ENCODE data around the gene SH3PXD2A. TPM values are rescaled to one million over a fixed set of nuclear protein-coding genes. Genes with fewer than 3 reads are reported as not detected.

Gene SH3PXD2A
- total RNA-seq, 1 experiment from 2014 or later, result 4.5 TPM

GRCh38 chr10:103828587-103829197, 26.7 kb downstream of the SH3PXD2A start:
- Mint-ChIP-seq H3K9me3 (peaks cover 3 to 7% of the 10 kb centered on the region in 2 experiments), H3K4me3 (no peak overlapping the region), H3K36me3 (ENCODE audit: insufficient read depth in 1 of 3, low read depth in 3 of 3) (no peaks in the 10 kb centered on the region), H3K27ac (no peak overlapping the region), H3K4me1 (peaks cover 33 to 42% of the 10 kb centered on the region in 2 experiments), H3K27me3 (ENCODE audit: low read depth) (0 out of 2 replicates have a peak, but pooled peaks cover 2% of the 10 kb centered on the region)
- no peak overlapping the region for H4K91ac ChIP-seq (ENCODE audit: insufficient read length, low read depth, low read length)
- no peak overlapping the region for H3K14ac ChIP-seq (ENCODE audit: insufficient read depth, low read length)
- H3K27ac ChIP-seq (ENCODE audit: insufficient read length, low read depth, low read length), result no peak overlapping the region
- no peaks in the 10 kb centered on the region for H3K23me2 ChIP-seq (ENCODE audit: insufficient read length, low read depth, low read length, poor library complexity, severe bottlenecking)
- DNase-seq, result no peak
- TF ChIP-seq CTCF (conservative IDR thresholded peaks at IDR 0.05), result no peak
- no peak overlapping the region for H3K56ac ChIP-seq (ENCODE audit: insufficient read length, low read depth, low read length)
- H2AK5ac ChIP-seq (ENCODE audit: insufficient read length, low read length), result no peak overlapping the region
- H3K18ac ChIP-seq (ENCODE audit: insufficient read length, low read depth, low read length), result no peak overlapping the region
- H3K9ac ChIP-seq (ENCODE audit: extremely low read depth, insufficient read length, low read length), result no peak overlapping the region
- no peak overlapping the region for H3K4ac ChIP-seq (ENCODE audit: low read depth, low read length)
- H3K9me3 ChIP-seq (ENCODE audit: control insufficient read depth, low read depth, low read length), result no peaks in the 10 kb centered on the region
- no peak overlapping the region for H2BK20ac ChIP-seq (ENCODE audit: low read depth, low read length, poor library complexity, severe bottlenecking)
- H3K4me2 ChIP-seq (ENCODE audit: insufficient read depth, insufficient read length, low read length), result no peak overlapping the region
- H3K79me2 ChIP-seq (ENCODE audit: insufficient read depth, low read length), result no peaks in the 10 kb centered on the region
- no peak overlapping the region for H2BK15ac ChIP-seq (ENCODE audit: low read depth, low read length)
- H3K23ac ChIP-seq (ENCODE audit: insufficient read length, low read depth, low read length), result no peak overlapping the region
- no peak overlapping the region for H2BK5ac ChIP-seq (ENCODE audit: insufficient read length, low read length)
- H2AFZ ChIP-seq (ENCODE audit: low read length), result no peak overlapping the region
- H2BK12ac ChIP-seq (ENCODE audit: insufficient read length, low read depth, low read length), result no peak overlapping the region
- H3K4me1 ChIP-seq (ENCODE audit: insufficient read depth, low read length), result peaks cover 3% of the 10 kb centered on the region; the same call in 1 of the 2 replicates
- no peak overlapping the region for H4K5ac ChIP-seq (ENCODE audit: insufficient read length, low read depth, low read length)
- no peaks in the 10 kb centered on the region for H3K27me3 ChIP-seq (ENCODE audit: insufficient read depth, low read length)
- no peaks in the 10 kb centered on the region for H3K79me1 ChIP-seq (ENCODE audit: insufficient read depth, low read depth, low read length, poor library complexity, severe bottlenecking)
- H4K8ac ChIP-seq (replicated peaks; ENCODE audit: insufficient read length, low read depth, low read length), result no peak overlapping the region
- no peak overlapping the region for H2BK120ac ChIP-seq (ENCODE audit: low read depth, low read length, poor library complexity, severe bottlenecking)
- no CpG with 5 or more reads among the region's 7 CpGs for WGBS (ENCODE audit: extremely low coverage, insufficient read length, low lambda C conversion rate)
- no peaks in the 10 kb centered on the region for H4K20me1 ChIP-seq (ENCODE audit: control insufficient read depth, insufficient read depth, insufficient read length)
- no peak overlapping the region for H3T11ph ChIP-seq (ENCODE audit: low read length)

All from H9 (cell line).